ENCODE measurements around the gene MRPS33. TPM values are rescaled to one million over a fixed set of nuclear protein-coding genes. Genes with fewer than 3 reads are reported as not detected.
A peak's percentile ranks its signal among the peaks of the same experiment; 100 is the strongest.

MRPS33 gene
- total and polyA plus RNA-seq, 2 experiments from 2014 or later = 23.1 to 140 TPM

GRCh38 chr7:141014524-141015395, at the start of gene MRPS33 (continued):
- peak; percentile 86 for TF ChIP-seq ETS1 (IDR thresholded peaks at IDR 0.05)

DNA sequence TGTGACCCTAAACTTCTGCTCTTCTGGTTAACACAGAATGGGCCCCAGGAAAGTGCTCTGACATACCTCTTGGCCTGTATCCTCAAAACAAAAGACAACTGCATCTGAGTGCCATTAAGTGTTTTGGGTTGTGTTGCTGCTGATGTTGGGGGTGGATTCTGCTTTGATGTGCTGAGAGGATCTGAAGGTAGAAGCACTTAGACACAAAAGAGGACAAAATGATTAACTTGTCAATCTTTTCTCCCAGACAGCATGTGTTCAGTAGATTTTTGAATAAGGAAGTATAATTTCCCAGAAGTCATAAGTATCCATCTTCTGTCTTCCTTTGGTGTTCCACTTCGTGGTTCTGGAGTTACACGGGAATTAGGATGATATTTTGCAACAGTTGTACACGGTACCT, 43.0 kb upstream of the MRPS33 start:
- H3K27ac Mint-ChIP-seq = no peak overlapping the region
- no peaks in the 10 kb centered on the region for H3K4me1 ChIP-seq (ENCODE audit: insufficient read depth)
- H3K36me3 Mint-ChIP-seq (ENCODE audit: low read depth) = peaks cover 3% of the 10 kb centered on the region; the same call in 1 of the 3 replicates
- peaks cover 2% of the 10 kb centered on the region for H3K27me3 Mint-ChIP-seq (ENCODE audit: insufficient read depth, low read depth, poor library complexity)
- H3F3A ChIP-seq (replicated peaks; ENCODE audit: low read depth) = no peaks in the 10 kb centered on the region
- no peak overlapping the region for H3K27ac ChIP-seq (ENCODE audit: low read depth)
- H4K20me1 ChIP-seq (replicated peaks; ENCODE audit: insufficient read depth) = no peaks in the 10 kb centered on the region
- H3K9me2 ChIP-seq (ENCODE audit: insufficient read depth) = no peaks in the 10 kb centered on the region; the same call in 1 of the 2 replicates
- ATAC-seq = no peak
- no peak for DNase-seq (ENCODE audit: low spot score)
- no peaks in the 10 kb centered on the region for H3K27me3 ChIP-seq (ENCODE audit: insufficient read depth)
- no peaks in the 10 kb centered on the region for H3K79me2 ChIP-seq (replicated peaks; ENCODE audit: insufficient read depth)
- H3K4me3 Mint-ChIP-seq = no peak overlapping the region
- H3K4me3 ChIP-seq = no peak overlapping the region
- peaks cover 2% of the 10 kb centered on the region; the same call in 1 of the 3 replicates for H3K9me3 Mint-ChIP-seq
- H3K4me1 Mint-ChIP-seq = no peaks in the 10 kb centered on the region
- no peaks in the 10 kb centered on the region for H3K36me3 ChIP-seq (ENCODE audit: insufficient read depth)
- H2AFZ ChIP-seq = peak overlapping the region; percentile 63; the same call in 1 of the 2 replicates
- H3K4me2 ChIP-seq = no peak overlapping the region
- TF ChIP-seq EZH2 (IDR thresholded peaks at IDR 0.05; ENCODE audit: low read depth, unreplicated experiment) (no peak), EZH2phosphoT487 (IDR thresholded peaks at IDR 0.05; ENCODE audit: unreplicated experiment) (no peak), ETS1 (IDR thresholded peaks at IDR 0.05) (no peak), NANOG (IDR thresholded peaks at IDR 0.05; ENCODE audit: borderline replicate concordance) (no peak), STAT1 (IDR thresholded peaks at IDR 0.05; ENCODE audit: unreplicated experiment) (no peak), ZNF331 (CRISPR knock-in tag; IDR thresholded peaks at IDR 0.05; ENCODE audit: low read depth) (no peak), JUNB (IDR thresholded peaks at IDR 0.05; ENCODE audit: unreplicated experiment) (no peak), CREB1 (CRISPR knock-in tag; IDR thresholded peaks at IDR 0.05; ENCODE audit: low read depth) (no peak), CTCF (conservative IDR thresholded peaks at IDR 0.05; ENCODE audit: low read depth in 2 of 2) (no peak)
- TF ChIP-seq, protein P1, sequence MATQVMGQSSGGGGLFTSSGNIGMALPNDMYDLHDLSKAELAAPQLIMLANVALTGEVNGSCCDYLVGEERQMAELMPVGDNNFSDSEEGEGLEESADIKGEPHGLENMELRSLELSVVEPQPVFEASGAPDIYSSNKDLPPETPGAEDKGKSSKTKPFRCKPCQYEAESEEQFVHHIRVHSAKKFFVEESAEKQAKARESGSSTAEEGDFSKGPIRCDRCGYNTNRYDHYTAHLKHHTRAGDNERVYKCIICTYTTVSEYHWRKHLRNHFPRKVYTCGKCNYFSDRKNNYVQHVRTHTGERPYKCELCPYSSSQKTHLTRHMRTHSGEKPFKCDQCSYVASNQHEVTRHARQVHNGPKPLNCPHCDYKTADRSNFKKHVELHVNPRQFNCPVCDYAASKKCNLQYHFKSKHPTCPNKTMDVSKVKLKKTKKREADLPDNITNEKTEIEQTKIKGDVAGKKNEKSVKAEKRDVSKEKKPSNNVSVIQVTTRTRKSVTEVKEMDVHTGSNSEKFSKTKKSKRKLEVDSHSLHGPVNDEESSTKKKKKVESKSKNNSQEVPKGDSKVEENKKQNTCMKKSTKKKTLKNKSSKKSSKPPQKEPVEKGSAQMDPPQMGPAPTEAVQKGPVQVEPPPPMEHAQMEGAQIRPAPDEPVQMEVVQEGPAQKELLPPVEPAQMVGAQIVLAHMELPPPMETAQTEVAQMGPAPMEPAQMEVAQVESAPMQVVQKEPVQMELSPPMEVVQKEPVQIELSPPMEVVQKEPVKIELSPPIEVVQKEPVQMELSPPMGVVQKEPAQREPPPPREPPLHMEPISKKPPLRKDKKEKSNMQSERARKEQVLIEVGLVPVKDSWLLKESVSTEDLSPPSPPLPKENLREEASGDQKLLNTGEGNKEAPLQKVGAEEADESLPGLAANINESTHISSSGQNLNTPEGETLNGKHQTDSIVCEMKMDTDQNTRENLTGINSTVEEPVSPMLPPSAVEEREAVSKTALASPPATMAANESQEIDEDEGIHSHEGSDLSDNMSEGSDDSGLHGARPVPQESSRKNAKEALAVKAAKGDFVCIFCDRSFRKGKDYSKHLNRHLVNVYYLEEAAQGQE (IDR thresholded peaks at IDR 0.05; ENCODE audit: unreplicated experiment) = no peak

Data from GM23338 (cell line).